H1 (cell line): ENCODE results near the gene DCBLD1.

Experiments used
- CTCF ChIP-seq, 3 experiments: IDR thresholded peaks; 1 replicate in 2 of 3; 2 replicates in 1 of 3; pipeline versions ENCODE4 v1.5.1 to v1.6.1; 2011; ENCODE audit warnings: low read length in 3 of 3, mild to moderate bottlenecking in 3 of 3, inconsistent platforms in 2 of 3, low read depth in 1 of 3, moderate library complexity in 1 of 3; ENCODE audit not compliant: insufficient read depth in 1 of 3; ENCODE audit errors: control extremely low read depth in 1 of 3
- EGR1 ChIP-seq: IDR thresholded peaks from 2 replicates; pipeline ENCODE4 v1.6.1; 2011; ENCODE audit warnings: low read depth, low read length, borderline replicate concordance
- EP300 ChIP-seq, 2 experiments: IDR thresholded peaks; 1 replicate in 1 of 2; 2 replicates in 1 of 2; pipeline ENCODE4 v1.6.1; 2011 to 2012; ENCODE audit warnings: low read depth in 2 of 2, low read length in 2 of 2, mild to moderate bottlenecking in 2 of 2, borderline replicate concordance in 1 of 2, inconsistent platforms in 1 of 2, moderate library complexity in 1 of 2
- EZH2 ChIP-seq: fragments of 200-600 bp; sonication (generic); IDR thresholded peaks from 2 replicates; pipeline ENCODE4 v1.7.1; 2012; ENCODE audit warnings: low read depth, mild to moderate bottlenecking, moderate library complexity, low read length, inconsistent platforms; ENCODE audit not compliant: severe bottlenecking
- MAX ChIP-seq: IDR thresholded peaks from 2 replicates; pipeline ENCODE4 v1.6.1; 2012; ENCODE audit warnings: inconsistent platforms
- POLR2A ChIP-seq, 2 experiments: IDR thresholded peaks; 1 replicate in 1 of 2; 2 replicates in 1 of 2; pipeline ENCODE4 v1.6.1; 2011; ENCODE audit warnings: low read depth in 2 of 2, low read length in 2 of 2, mild to moderate bottlenecking in 2 of 2; ENCODE audit errors: control extremely low read depth in 1 of 2
- RAD21 ChIP-seq, 2 experiments: IDR thresholded peaks in 1 of 2; conservative IDR thresholded peaks in 1 of 2; 2 replicates each; pipeline ENCODE4 v1.6.1; 2011; ENCODE audit warnings: low read depth in 2 of 2, low read length in 2 of 2, improper control_type of control experiment in 1 of 2, inconsistent platforms in 1 of 2, mild to moderate bottlenecking in 1 of 2, moderate library complexity in 1 of 2
- SP1 ChIP-seq: IDR thresholded peaks from 2 replicates; pipeline ENCODE4 v1.6.1; 2011; ENCODE audit warnings: low read depth, low read length
- TBP ChIP-seq: IDR thresholded peaks from 2 replicates; pipeline ENCODE4 v1.6.1; 2011; ENCODE audit warnings: low read depth, low read length, improper control_type of control experiment

GRCh38 chr6:117494694-117495318 lies 12.3 kb downstream of the DCBLD1 start:
- no peak for TF ChIP-seq EGR1
- TF ChIP-seq CTCF (IDR thresholded peaks at IDR 0.05; ENCODE audit: control extremely low read depth in 1 of 3, insufficient read depth in 1 of 3, low read depth in 1 of 3, low read length in 3 of 3): no peak
- no peak for TF ChIP-seq MAX
- no peak for TF ChIP-seq RAD21 (IDR thresholded peaks at IDR 0.05 in 1 of 2, conservative IDR thresholded peaks at IDR 0.05 in 1 of 2; ENCODE audit: low read depth in 2 of 2, low read length in 2 of 2)
- TF ChIP-seq TBP: no peak
- no peak for TF ChIP-seq EZH2
- no peak for TF ChIP-seq POLR2A (IDR thresholded peaks at IDR 0.05; ENCODE audit: control extremely low read depth in 1 of 2, low read depth in 2 of 2, low read length in 2 of 2)
- no peak for TF ChIP-seq EP300 (IDR thresholded peaks at IDR 0.05; ENCODE audit: borderline replicate concordance in 1 of 2, low read depth in 2 of 2, low read length in 2 of 2)
- no peak for TF ChIP-seq SP1
